Stimulated activated CD8-positive, alpha-beta memory T cell treated with anti-CD3 and anti-CD28 coated beads, Interleukin-12 subunit alpha, Interleukin-12 subunit beta, amount 100 ng/mL, for 24 hours (primary cell): ENCODE data around the gene FAM222A.

Experiments
- DNase-seq: peaks from one replicate; pipeline ENCODE4 v3.0.0-alpha.2; 2020; ENCODE audit errors: extremely low read depth

Gene FAM222A

GRCh38 chr12:109773384-109774011 lies 59.9 kb downstream of the FAM222A start:
- DNase-seq: no peak

GRCh38 chr12:109775172-109775881 lies 61.7 kb downstream of the FAM222A start:
- peak; percentile 34 for DNase-seq

GRCh38 chr12:109776624-109777023 lies 63.0 kb downstream of the FAM222A start:
- no peak for DNase-seq

GRCh38 chr12:109777544-109777943 lies 63.9 kb downstream of the FAM222A start:
- no peak for DNase-seq

- DNase-seq: no peak
Observed at GRCh38 chr12:109778684-109779083, 65.1 kb downstream of the FAM222A start.

- DNase-seq: no peak
Observed at GRCh38 chr12:109779382-109779781, 65.8 kb downstream of the FAM222A start.

GRCh38 chr12:109781668-109782325 lies 68.2 kb downstream of the FAM222A start:
- DNase-seq: no peak

- DNase-seq: no peak
Observed at GRCh38 chr12:109782326-109782703, 68.7 kb downstream of the FAM222A start.

GRCh38 chr12:109783135-109783964 lies 69.7 kb downstream of the FAM222A start:
- no peak for DNase-seq

- DNase-seq: no peak
Observed at GRCh38 chr12:109783965-109784244, 70.3 kb downstream of the FAM222A start.

- no peak for DNase-seq
Observed at GRCh38 chr12:109785854-109786253, 72.2 kb downstream of the FAM222A start.

GRCh38 chr12:109786799-109787198 lies 73.2 kb downstream of the FAM222A start:
- DNase-seq: no peak

GRCh38 chr12:109789526-109790048 lies 76.0 kb downstream of the FAM222A start:
- DNase-seq: no peak

- no peak for DNase-seq
Observed at GRCh38 chr12:109792992-109793391, 79.4 kb downstream of the FAM222A start.

- no peak for DNase-seq
Observed at GRCh38 chr12:109793411-109793810, 79.8 kb downstream of the FAM222A start.

- DNase-seq: no peak
Observed at GRCh38 chr12:109793826-109794501, 80.3 kb downstream of the FAM222A start.

- no peak for DNase-seq
Observed at GRCh38 chr12:109795023-109795422, 81.4 kb downstream of the FAM222A start.

GRCh38 chr12:109796057-109796456 lies 82.4 kb downstream of the FAM222A start:
- DNase-seq: no peak

GRCh38 chr12:109797905-109798669 lies 84.5 kb downstream of the FAM222A start:
- no peak for DNase-seq

- DNase-seq: no peak
Observed at GRCh38 chr12:109798691-109799090, 85.1 kb downstream of the FAM222A start.

- no peak for DNase-seq
Observed at GRCh38 chr12:109800536-109800935, 86.9 kb downstream of the FAM222A start.
